Measurements from ENCODE around the gene ZNF526.

ZNF526 gene

DNA sequence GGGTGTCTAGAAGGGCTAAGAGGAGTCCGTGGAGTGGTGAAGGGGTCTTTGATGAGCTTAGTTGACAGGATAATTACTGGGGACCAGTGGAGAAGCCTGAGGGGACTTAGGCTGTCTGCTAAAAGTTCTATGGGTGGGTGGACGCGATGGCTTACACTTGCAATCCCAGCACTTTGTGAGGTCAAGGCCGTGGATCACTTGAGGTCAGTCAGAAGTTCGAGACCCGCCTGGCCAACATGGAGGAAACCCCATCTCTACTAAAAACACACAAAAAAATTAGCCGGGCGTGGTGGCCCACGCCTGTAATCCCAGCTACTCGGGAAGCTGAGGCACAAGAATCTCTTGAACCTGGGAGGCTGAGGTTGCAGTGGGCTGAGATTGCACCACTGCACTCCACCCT, 25.1 kb downstream of the ZNF526 start:
- TF ChIP-seq, protein P1, sequence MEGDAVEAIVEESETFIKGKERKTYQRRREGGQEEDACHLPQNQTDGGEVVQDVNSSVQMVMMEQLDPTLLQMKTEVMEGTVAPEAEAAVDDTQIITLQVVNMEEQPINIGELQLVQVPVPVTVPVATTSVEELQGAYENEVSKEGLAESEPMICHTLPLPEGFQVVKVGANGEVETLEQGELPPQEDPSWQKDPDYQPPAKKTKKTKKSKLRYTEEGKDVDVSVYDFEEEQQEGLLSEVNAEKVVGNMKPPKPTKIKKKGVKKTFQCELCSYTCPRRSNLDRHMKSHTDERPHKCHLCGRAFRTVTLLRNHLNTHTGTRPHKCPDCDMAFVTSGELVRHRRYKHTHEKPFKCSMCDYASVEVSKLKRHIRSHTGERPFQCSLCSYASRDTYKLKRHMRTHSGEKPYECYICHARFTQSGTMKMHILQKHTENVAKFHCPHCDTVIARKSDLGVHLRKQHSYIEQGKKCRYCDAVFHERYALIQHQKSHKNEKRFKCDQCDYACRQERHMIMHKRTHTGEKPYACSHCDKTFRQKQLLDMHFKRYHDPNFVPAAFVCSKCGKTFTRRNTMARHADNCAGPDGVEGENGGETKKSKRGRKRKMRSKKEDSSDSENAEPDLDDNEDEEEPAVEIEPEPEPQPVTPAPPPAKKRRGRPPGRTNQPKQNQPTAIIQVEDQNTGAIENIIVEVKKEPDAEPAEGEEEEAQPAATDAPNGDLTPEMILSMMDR (IDR thresholded peaks at IDR 0.05; ENCODE audit: extremely low read depth, insufficient read depth, missing control alignments), result no peak
- in situ Hi-C loops (cut with MboI; ENCODE audit: low pct_unique_long_range_greater_than_20kb, low sequenced_read_pairs, unreplicated experiment), result no loop called here
- no peak for DNase-seq (ENCODE audit: low spot score)

DNA sequence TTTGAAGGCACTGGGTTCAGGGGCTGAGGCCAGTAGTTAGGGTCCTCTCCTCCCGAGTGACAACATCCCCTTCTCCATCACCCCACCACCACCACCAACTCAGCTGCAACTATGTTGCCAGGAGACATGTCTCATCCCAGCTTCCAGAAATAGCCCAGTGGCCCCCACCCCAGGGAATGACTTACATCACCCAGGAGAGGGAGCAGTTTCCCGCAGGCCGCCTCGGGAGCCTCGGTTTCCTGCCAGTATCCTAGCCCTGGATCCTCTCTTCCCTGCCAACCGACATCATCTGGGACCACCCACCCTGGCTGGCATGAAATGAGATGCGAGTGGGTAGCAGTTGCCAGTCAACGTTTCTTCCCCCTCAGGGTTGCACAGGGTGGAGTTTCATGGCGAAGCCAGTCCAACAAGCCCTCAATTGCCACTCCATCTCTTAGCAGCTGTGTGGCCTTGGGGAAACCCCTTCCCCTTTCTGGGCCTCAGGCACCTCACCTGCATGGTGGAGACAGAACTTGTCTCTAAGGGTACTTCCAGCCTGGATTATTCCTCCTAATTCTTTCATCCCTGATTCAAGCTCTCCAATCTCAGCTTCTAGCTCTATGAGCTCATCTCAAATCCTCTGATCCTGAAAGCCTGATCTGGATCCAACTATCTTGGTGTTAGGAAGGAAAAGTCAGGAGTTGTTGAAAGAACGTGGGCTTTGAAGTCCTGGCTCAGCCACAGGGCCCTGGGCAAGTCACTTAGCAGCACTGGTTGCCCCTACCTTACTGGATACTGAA, 26.2 kb downstream of the ZNF526 start:
- in situ Hi-C loops (cut with MboI; ENCODE audit: low pct_unique_long_range_greater_than_20kb, low sequenced_read_pairs, unreplicated experiment), result no loop called here
- DNase-seq (ENCODE audit: low spot score), result no peak
- TF ChIP-seq, protein P1 (IDR thresholded peaks at IDR 0.05; ENCODE audit: extremely low read depth, insufficient read depth, missing control alignments), result no peak

DNA sequence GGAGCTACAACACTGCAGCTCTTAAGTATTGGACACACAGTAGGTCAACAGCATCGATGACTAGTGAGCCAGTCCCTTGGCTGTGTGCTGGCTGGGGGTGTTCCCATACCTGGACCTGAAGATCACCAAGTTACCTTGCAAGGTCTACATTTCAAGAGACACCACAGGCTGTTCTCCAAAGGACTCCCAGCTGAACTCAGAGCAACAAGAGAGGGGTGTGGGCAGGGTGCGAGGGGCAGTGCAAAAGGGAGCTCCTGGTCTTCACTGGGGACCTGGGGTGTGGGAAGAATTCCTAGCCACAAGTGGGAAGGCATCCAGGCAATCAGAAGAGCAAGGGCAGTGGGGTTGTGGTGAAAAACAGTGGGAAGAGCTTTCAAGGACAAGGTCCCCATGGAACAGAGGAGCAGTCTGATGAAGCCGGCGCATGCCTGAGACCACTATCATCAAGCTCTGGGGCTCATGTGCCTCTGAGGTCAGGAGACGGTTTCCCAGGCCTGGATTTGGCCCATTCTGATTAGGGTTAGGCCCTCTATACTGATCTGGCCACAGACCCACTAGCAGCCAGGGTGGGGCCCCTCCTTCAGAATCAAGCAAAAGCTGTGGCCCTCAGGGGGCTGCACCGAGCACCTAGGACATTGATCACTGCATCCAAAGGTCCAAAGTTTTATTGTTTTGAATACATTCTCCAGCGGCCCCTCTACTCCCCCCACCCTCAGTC, 27.0 kb downstream of the ZNF526 start:
- in situ Hi-C loops (cut with MboI; ENCODE audit: low pct_unique_long_range_greater_than_20kb, low sequenced_read_pairs, unreplicated experiment), result no loop called here
- DNase-seq (ENCODE audit: low spot score), result no peak
- TF ChIP-seq, protein P1 (IDR thresholded peaks at IDR 0.05; ENCODE audit: extremely low read depth, insufficient read depth, missing control alignments), result no peak

GRCh38 chr19:42247640-42248199, 27.6 kb downstream of the ZNF526 start:
- TF ChIP-seq, protein P1 (IDR thresholded peaks at IDR 0.05; ENCODE audit: extremely low read depth, insufficient read depth, missing control alignments), result no peak
- in situ Hi-C loops (cut with MboI; ENCODE audit: low pct_unique_long_range_greater_than_20kb, low sequenced_read_pairs, unreplicated experiment), result no loop called here
- no peak for DNase-seq (ENCODE audit: low spot score)

- TF ChIP-seq, protein P1 (IDR thresholded peaks at IDR 0.05; ENCODE audit: extremely low read depth, insufficient read depth, missing control alignments), result no peak
- in situ Hi-C loops (cut with MboI; ENCODE audit: low pct_unique_long_range_greater_than_20kb, low sequenced_read_pairs, unreplicated experiment), result no loop called here
Measured at GRCh38 chr19:42248270-42249148, 28.4 kb downstream of the ZNF526 start.

GRCh38 chr19:42249149-42249750, 29.1 kb downstream of the ZNF526 start:
- in situ Hi-C loops (cut with MboI; ENCODE audit: low pct_unique_long_range_greater_than_20kb, low sequenced_read_pairs, unreplicated experiment), result no loop called here
- TF ChIP-seq, protein P1 (IDR thresholded peaks at IDR 0.05; ENCODE audit: extremely low read depth, insufficient read depth, missing control alignments), result no peak
- DNase-seq (ENCODE audit: low spot score), result no peak

More at GRCh38 chr19:42248270-42249148, 28.4 kb downstream of the ZNF526 start:
- no peak for DNase-seq (ENCODE audit: low spot score)

Measured in GM13977 (cell line).